Kidney epithelial cell (primary cell): ENCODE data around the gene YAP1. TPM values are rescaled to one million over a fixed set of nuclear protein-coding genes. Genes with fewer than 3 reads are reported as not detected.

Experiments
- DNase-seq: peaks from one replicate; pipeline ENCODE4 v3.0.0-alpha.2; 2010; ENCODE audit warnings: low read depth
- H3K27me3 ChIP-seq: 2 replicates; pipeline ENCODE4 v1.6.0; 2011; ENCODE audit warnings: low read length; ENCODE audit not compliant: control insufficient read depth, insufficient read depth
- H3K36me3 ChIP-seq: 2 replicates; pipeline ENCODE4 v1.5.1; 2011; ENCODE audit warnings: low read length; ENCODE audit not compliant: control insufficient read depth, insufficient read depth
- H3K4me3 ChIP-seq: 2 replicates; pipeline ENCODE4 v1.5.1; 2011; ENCODE audit warnings: low read depth, mild to moderate bottlenecking, control low read depth, low read length
- CTCF ChIP-seq: IDR thresholded peaks from 2 replicates; pipeline ENCODE4 v1.5.1; 2011; ENCODE audit warnings: mild to moderate bottlenecking, moderate library complexity, low read length, control low read depth, inconsistent platforms; ENCODE audit not compliant: insufficient read depth, poor library complexity, severe bottlenecking
- total RNA-seq: library from RNA; depleted of rRNA; stranded (reverse); fragments of >200 nt; gene quantifications from 2 replicates; pipeline ENCODE4 v1.2.3, GENCODE V29; 2015

YAP1 gene
- total RNA-seq, 1 donor from 2014 or later, result 94.4 TPM

DNA sequence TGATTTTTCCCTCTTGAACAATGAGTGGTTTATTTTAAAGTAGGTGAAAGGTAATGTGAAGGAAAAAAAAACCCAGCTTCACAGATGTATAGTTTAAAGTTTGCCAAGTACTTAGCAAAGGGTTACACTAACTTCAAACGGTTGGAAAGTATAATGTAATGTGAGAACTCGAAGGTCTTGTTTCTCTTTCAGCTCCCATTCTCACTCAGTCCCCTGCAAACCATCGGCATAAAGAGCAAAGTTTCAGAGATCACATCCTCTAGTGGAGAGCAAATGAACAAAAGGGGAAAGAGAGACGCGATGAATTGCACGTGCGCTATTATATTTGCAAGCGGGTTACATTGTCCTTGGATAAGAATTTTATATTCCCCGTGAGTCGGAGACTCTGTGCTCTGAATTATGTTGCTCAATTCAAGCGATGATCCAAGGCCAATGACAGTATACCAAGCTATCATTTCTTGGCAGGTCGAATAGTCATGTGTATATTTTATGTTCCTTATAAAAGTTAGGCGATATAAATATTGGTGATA lies 169.5 kb downstream of the YAP1 start:
- H3K36me3 ChIP-seq, result no peaks in the 10 kb centered on the region
- H3K27me3 ChIP-seq, result no peaks in the 10 kb centered on the region
- DNase-seq, result no peak
- no peak overlapping the region for H3K4me3 ChIP-seq
- TF ChIP-seq CTCF, result peak; percentile 34

DNA sequence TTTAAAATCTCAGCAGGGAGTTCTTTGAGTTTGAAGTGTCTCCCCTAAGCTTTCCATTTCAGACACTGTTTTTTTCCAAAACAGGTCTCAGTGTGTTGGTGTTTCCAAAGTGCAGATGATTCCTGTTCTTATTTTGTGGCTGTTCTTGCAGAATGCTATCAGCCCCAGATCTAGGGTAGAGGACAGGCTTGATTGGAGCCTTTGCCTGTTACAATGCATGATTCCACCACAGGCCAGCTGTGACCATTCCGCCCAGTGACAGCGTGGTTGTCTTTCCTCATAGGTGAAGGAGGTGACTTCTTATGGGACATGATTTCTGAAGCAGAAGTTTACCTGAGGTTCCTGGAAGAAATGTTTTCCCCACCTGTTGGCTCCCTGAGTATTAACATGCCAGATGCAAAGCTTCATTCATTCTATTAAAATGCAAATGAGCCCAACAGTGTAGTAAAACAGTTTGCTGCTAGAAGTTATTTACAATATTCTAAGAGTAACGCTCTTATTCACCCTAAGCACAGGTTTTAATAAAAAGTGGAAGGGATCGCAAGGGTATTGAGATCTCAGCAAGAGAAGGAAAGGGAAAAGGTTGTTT lies 170.1 kb downstream of the YAP1 start:
- Histone ChIP-seq H3K27me3 (no peaks in the 10 kb centered on the region), H3K36me3 (no peaks in the 10 kb centered on the region), H3K4me3 (no peak overlapping the region)
- no peak for TF ChIP-seq CTCF
- no peak for DNase-seq

Other genes starting within 250 kb of the YAP1 start
- 0.71 and 0.82 TPM in 2 replicates for gene CEP126, start 195.4 kb upstream of the YAP1 start, total RNA-seq
- not detected in 2 replicates for gene ANGPTL5, start 193.9 kb upstream of the YAP1 start, total RNA-seq
- 0.33 and 0.96 TPM in 2 replicates for gene CFAP300, start 63.0 kb upstream of the YAP1 start, total RNA-seq
- 7.2 and 10.0 TPM in 2 replicates for gene BIRC3, start 207.0 kb downstream of the YAP1 start, total RNA-seq
- 63.9 and 68.1 TPM in 2 replicates for gene BIRC2, start 236.8 kb downstream of the YAP1 start, total RNA-seq